GM10248 (cell line): Measurements from ENCODE around the gene CARS2.
A peak's percentile ranks its signal among the peaks of the same experiment; 100 is the strongest.

Experiments
- CTCF ChIA-PET: fragments of 300-600 bp; sonication (Branson Sonifier 250); formaldehyde crosslinking; extraction: SDS; loops from one replicate; lab custom pipeline; 2021; ENCODE audit warnings: antibody characterized with exemption; lab: Yijun Ruan, JAX
- POLR2A ChIA-PET: fragments of 350-650 bp; sonication (Branson Sonifier 250); formaldehyde crosslinking; extraction: SDS; loops from one replicate; lab custom pipeline; 2020; ENCODE audit warnings: antibody characterized with exemption; lab: Yijun Ruan, JAX
- DNase-seq: peaks from one replicate; pipeline ENCODE4 v3.0.0; 2012; ENCODE audit errors: extremely low spot score
- CTCF ChIP-seq: IDR thresholded peaks from 2 replicates; pipeline ENCODE4 v1.5.1; 2012; ENCODE audit warnings: mild to moderate bottlenecking, low read depth; ENCODE audit errors: extremely low read depth, missing control alignments, control extremely low read depth

CARS2 gene

GRCh38 chr13:110705826-110706569 is at the start of gene CARS2:
TSS of gene CARS2 (minus strand) at chr13:110706116. CDS start at chr13:110706093, 23 bp downstream.
- peak; percentile 98 for DNase-seq
- CTCF ChIA-PET = interaction anchor here (0.7 kb wide), 1 partner anchor 112 kb away, joined by 3 read pairs; no protein-coding TSS in a partner anchor
- no peak for TF ChIP-seq CTCF
- POLR2A ChIA-PET = interaction anchor here (2.3 kb wide), 1 partner anchor 9 kb away, joined by 25 read pairs; no protein-coding TSS in a partner anchor

GRCh38 chr13:110748271-110748670 is 42.4 kb upstream of the CARS2 start:
- TF ChIP-seq CTCF = no peak
- ChIA-PET POLR2A (no interaction called here), CTCF (interaction anchor here (2.1 kb wide), 1 partner anchor 70 kb away, joined by 5 read pairs; no protein-coding TSS in a partner anchor)
- DNase-seq = no peak

- DNase-seq = no peak
- no peak for TF ChIP-seq CTCF
- ChIA-PET POLR2A (no interaction called here), CTCF (interaction anchor here (1.9 kb wide), 1 partner anchor 9 kb away, joined by 6 read pairs; no protein-coding TSS in a partner anchor)
Measured at GRCh38 chr13:110746438-110746837, 40.5 kb upstream of the CARS2 start.

- DNase-seq = no peak
- no peak for TF ChIP-seq CTCF
- ChIA-PET CTCF (interaction anchor here (1.2 kb wide), 1 partner anchor 24 kb away, joined by 3 read pairs; no protein-coding TSS in a partner anchor), POLR2A (no interaction called here)
Measured at GRCh38 chr13:110743687-110744086, 37.8 kb upstream of the CARS2 start.

GRCh38 chr13:110737555-110737954 is 31.6 kb upstream of the CARS2 start:
- POLR2A ChIA-PET = no interaction called here
- TF ChIP-seq CTCF = no peak
- DNase-seq = no peak
- CTCF ChIA-PET = no interaction called here

- no peak for DNase-seq
- TF ChIP-seq CTCF = no peak
- ChIA-PET CTCF (no interaction called here), POLR2A (no interaction called here)
Measured at GRCh38 chr13:110734561-110734960, 28.6 kb upstream of the CARS2 start.
